Stimulated activated CD8-positive, alpha-beta memory T cell treated with anti-CD3 and anti-CD28 coated beads, Interleukin-2, amount 100 ng/mL, for 1 hour (primary cell): ENCODE results near the gene TAF1A.
"Not testable (repeated sequence)": the region's sequence is repeated elsewhere in the genome, so short reads cannot be mapped to it uniquely, and the experiment has no call there.

ENCODE experiments used
- DNase-seq, 2 donors: peaks; one replicate each; pipeline ENCODE4 v3.0.0-alpha.2; 2020; ENCODE audit warnings: low read depth in 2 of 2

Gene TAF1A

GRCh38 chr1:222589462-222590302 is at the start of gene TAF1A:
TSS of gene TAF1A (minus strand) at chr1:222589933.
- peak; percentile 61 to 72 for DNase-seq

- DNase-seq, result peak in 1 of 2 donors; percentile 22
These were observed 44.7 kb upstream of the TAF1A start for GRCh38 chr1:222634180-222635013.

GRCh38 chr1:222632749-222633148 is 43.0 kb upstream of the TAF1A start:
- no peak for DNase-seq

GRCh38 chr1:222631611-222632208 is 42.0 kb upstream of the TAF1A start:
- no peak for DNase-seq

GRCh38 chr1:222629921-222630535 is 40.3 kb upstream of the TAF1A start:
- DNase-seq, result no peak

- DNase-seq, result no peak
These were observed 37.5 kb upstream of the TAF1A start for GRCh38 chr1:222627232-222627631.

- no peak for DNase-seq
These were observed 34.5 kb upstream of the TAF1A start for GRCh38 chr1:222624214-222624613.

- no peak for DNase-seq
These were observed 33.7 kb upstream of the TAF1A start for GRCh38 chr1:222623458-222623857.

- DNase-seq, result no peak
These were observed 33.0 kb upstream of the TAF1A start for GRCh38 chr1:222622765-222623164.

GRCh38 chr1:222620566-222620965 is 30.8 kb upstream of the TAF1A start:
- DNase-seq, result no peak

GRCh38 chr1:222618880-222619596 is 29.3 kb upstream of the TAF1A start:
- no peak for DNase-seq

GRCh38 chr1:222618001-222618879 is 28.5 kb upstream of the TAF1A start, which contains the start of gene MIA3:
TSS of gene MIA3 (plus strand) at chr1:222618097. CDS start at chr1:222618111, 14 bp downstream.
- DNase-seq, result peak in 1 of 2 donors; percentile 27

- DNase-seq, result peak; percentile 84 to 93
These were observed 27.7 kb upstream of the TAF1A start for GRCh38 chr1:222617367-222617951.

- DNase-seq, result no peak
These were observed 26.8 kb upstream of the TAF1A start for GRCh38 chr1:222616525-222616924.

GRCh38 chr1:222613627-222614026 is 23.9 kb upstream of the TAF1A start:
- DNase-seq, result no peak

GRCh38 chr1:222610728-222611127 is 21.0 kb upstream of the TAF1A start:
- DNase-seq, result no peak

GRCh38 chr1:222609111-222609510 is 19.4 kb upstream of the TAF1A start:
- not testable (repeated sequence) for DNase-seq

- DNase-seq, result no peak
These were observed 17.0 kb upstream of the TAF1A start for GRCh38 chr1:222606757-222607156.

GRCh38 chr1:222601257-222601656 is 11.5 kb upstream of the TAF1A start:
- DNase-seq, result no peak

- DNase-seq, result no peak
These were observed 10.5 kb upstream of the TAF1A start for GRCh38 chr1:222600281-222600680.
